NCI-H460 (cell line): ENCODE measurements around the gene TBCEL. TPM values are rescaled to one million over a fixed set of nuclear protein-coding genes. Genes with fewer than 3 reads are reported as not detected.
A peak's percentile ranks its signal among the peaks of the same experiment; 100 is the strongest.
"Not testable (repeated sequence)": the region's sequence is repeated elsewhere in the genome, so short reads cannot be mapped to it uniquely, and the experiment has no call there.

ENCODE experiments used
- DNase-seq: peaks from one replicate; pipeline ENCODE4 v3.0.0-alpha.2; 2016; ENCODE audit warnings: low read depth; ENCODE audit errors: extremely low read depth
- total RNA-seq: library from RNA; depleted of rRNA; stranded (reverse); fragments of >200 nt; shearing (Covaris generic); gene quantifications from 2 replicates; pipeline ENCODE4 v1.2.3, GENCODE V29; 2014

TBCEL gene
- total RNA-seq, 1 experiment from 2014 or later: 9.4 TPM

- no peak for DNase-seq
Measured at GRCh38 chr11:121104312-121104762, 80.4 kb downstream of the TBCEL start.

- DNase-seq: no peak
Measured at GRCh38 chr11:121105063-121105480, 81.2 kb downstream of the TBCEL start.

- DNase-seq: no peak
Measured at GRCh38 chr11:121105481-121106195, 81.7 kb downstream of the TBCEL start.

- no peak for DNase-seq
Measured at GRCh38 chr11:121106812-121107211, 82.9 kb downstream of the TBCEL start.

- DNase-seq: no peak
Measured at GRCh38 chr11:121108413-121108812, 84.5 kb downstream of the TBCEL start.

- DNase-seq: no peak
Measured at GRCh38 chr11:121109471-121109870, 85.6 kb downstream of the TBCEL start.

DNA sequence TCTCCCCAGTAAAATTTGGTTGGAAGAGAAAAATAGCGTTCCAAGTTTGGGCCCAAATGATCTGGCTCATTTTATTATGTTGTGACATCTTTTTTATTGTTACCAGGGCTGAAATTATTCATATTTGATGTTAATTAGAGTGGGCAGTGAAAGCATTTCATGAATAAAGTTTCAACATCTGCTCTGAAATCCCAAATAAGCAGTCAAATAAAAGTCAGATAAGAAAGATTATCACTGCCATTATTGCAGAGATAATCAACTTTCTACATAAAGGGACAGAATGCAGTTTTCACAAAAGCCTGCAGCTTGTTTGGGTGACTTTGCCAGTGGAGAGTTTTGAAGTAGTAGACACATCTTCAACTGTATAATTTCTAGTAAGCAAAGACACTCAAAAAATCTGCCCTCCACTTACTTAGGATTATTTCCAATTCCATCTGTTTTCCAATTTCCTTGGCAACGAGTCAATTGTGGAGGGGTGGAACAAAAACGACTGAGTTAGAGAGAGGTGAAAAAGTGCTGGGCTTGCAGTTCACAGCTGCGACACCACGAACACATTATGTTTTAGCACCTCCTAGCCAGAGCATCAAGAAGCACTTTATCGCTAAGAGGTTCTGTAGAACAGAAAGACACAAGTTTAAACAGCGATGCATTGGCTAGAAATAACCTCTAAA lies 86.1 kb downstream of the TBCEL start:
- no peak for DNase-seq

GRCh38 chr11:121110871-121111724 lies 87.2 kb downstream of the TBCEL start:
- DNase-seq: no peak

- DNase-seq: peak; percentile 28
Measured at GRCh38 chr11:121112498-121113455, 88.9 kb downstream of the TBCEL start.

DNA sequence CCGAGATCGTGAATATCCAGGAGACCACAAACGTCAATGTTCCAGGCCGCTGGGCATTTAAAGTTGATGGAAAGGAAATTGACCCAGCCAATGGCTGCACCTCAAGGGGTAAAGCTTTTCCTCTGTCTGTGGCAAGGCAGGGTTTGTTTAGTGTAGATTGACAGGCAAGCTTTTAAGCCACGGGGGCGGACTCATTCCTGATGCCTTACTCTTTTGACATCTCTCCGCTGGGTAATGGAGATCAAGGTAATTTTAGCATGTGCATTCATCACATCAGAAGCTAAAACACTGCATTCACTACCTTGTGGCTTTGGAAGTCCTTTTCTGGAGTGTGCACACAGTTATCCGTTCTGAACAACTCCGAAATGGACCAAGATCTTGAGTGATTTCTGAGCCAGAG lies 89.7 kb downstream of the TBCEL start:
- no peak for DNase-seq

- not testable (repeated sequence) for DNase-seq
Measured at GRCh38 chr11:121115024-121115423, 91.1 kb downstream of the TBCEL start.

DNA sequence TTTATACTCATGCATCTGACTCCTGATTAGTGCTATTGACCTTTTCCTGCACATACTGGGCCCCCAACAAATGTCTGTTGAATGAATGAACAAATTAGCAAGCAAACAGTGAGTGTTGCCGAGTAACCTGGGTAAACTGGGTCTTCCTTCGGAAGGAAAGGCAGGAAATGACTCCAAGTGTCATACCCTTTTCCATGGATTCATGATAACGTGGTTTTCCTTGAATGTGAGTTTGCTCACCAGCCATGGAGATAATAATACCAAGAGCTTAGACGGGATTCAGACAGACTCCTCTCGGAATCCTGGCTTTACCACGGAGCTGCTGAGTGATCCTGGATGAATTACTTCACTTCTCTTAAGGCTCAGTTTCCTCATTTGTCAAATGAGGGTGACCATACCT lies 93.9 kb downstream of the TBCEL start:
- DNase-seq: no peak

- no peak for DNase-seq
Measured at GRCh38 chr11:121119440-121119839, 95.5 kb downstream of the TBCEL start.

DNA sequence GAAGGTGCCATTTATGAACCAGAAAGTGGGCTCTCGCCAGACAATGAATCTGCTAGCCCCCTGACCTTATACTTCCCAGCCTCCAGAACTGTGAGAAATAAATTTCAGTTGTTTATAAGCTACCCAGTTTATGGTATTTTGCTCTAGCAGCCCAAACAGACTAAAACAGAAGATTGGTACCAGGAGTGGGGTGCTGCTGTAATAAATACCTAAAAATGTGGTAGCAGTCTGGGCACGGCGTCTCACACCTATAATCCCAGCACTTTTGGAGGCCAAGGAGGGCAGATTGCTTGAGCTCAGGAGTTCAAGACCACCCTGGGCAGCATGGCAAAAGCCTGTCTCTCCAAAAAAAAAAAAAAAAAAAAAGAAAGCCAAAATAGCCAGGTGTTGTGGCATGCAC lies 98.4 kb downstream of the TBCEL start:
- DNase-seq: no peak

DNA sequence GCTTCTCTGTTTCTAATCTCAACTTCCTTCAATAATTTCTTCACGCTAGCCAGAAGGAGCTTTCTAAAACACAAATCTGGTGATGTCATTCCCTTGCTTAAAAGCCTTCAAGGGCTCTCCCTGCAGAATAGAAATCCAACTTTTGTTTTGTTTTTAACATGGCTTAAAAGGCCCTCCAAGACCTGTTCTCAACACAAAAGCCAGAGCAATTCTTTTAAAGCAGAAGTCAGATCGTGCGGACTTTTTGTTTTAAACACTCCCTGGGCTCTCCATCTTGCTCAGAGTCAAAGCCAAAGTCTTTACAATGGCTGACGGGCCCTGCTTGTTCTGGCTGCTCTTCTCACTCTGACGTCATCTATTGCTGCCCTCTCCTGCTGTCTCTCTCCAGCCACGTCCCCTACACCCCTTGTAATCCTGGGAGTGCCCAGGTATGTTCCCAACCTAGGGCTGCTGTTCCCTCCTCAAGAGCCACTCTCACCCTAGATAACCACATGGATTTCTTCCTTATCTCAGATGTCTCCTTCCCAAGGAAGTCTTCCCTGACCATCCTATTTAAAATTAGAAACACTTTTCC lies 99.7 kb downstream of the TBCEL start:
- DNase-seq: no peak

- no peak for DNase-seq
Measured at GRCh38 chr11:121127809-121128208, 103.9 kb downstream of the TBCEL start.

GRCh38 chr11:121129362-121130340 lies 105.7 kb downstream of the TBCEL start:
- DNase-seq: no peak

- no peak for DNase-seq
Measured at GRCh38 chr11:121131656-121132055, 107.8 kb downstream of the TBCEL start.
